RWPE2 (cell line): Measurements from ENCODE around the gene SAP30L.

Experiments used
- ATAC-seq: fragments of 200-7000 bp; cut with Tn5 transposase; 3 replicates; pipeline ENCODE4 v1.9.1; 2021; ENCODE audit warnings: low read depth
- DNase-seq: peaks from one replicate; pipeline ENCODE4 v3.0.0-alpha.2; 2020; ENCODE audit warnings: low spot score
- H3K27ac ChIP-seq: fragments of 450-650 bp; 2 replicates; pipeline ENCODE4 v1.5.1; 2017; ENCODE audit warnings: mild to moderate bottlenecking; ENCODE audit not compliant: poor library complexity, severe bottlenecking
- H3K27me3 ChIP-seq: fragments of 250-450 bp; sonication (Bioruptor Pico); 2 replicates; pipeline ENCODE4 v1.5.1; 2021; ENCODE audit warnings: mild to moderate bottlenecking, moderate library complexity; ENCODE audit not compliant: insufficient read depth, poor library complexity, severe bottlenecking
- H3K36me3 ChIP-seq: fragments of 250-450 bp; sonication (Bioruptor Pico); 2 replicates; pipeline ENCODE4 v1.5.1; 2020; ENCODE audit warnings: low read depth, mild to moderate bottlenecking, moderate library complexity
- H3K4me1 ChIP-seq: fragments of 250-450 bp; sonication (Bioruptor Pico); 2 replicates; pipeline ENCODE4 v1.5.1; 2021; ENCODE audit warnings: mild to moderate bottlenecking, moderate library complexity; ENCODE audit not compliant: insufficient read depth, poor library complexity, severe bottlenecking
- H3K4me3 ChIP-seq: fragments of 250-450 bp; sonication (Bioruptor Pico); 2 replicates; pipeline ENCODE4 v1.5.1; 2021; ENCODE audit warnings: mild to moderate bottlenecking, moderate library complexity; ENCODE audit not compliant: severe bottlenecking
- H3K9me3 ChIP-seq: fragments of 250-450 bp; sonication (Bioruptor Pico); 2 replicates; pipeline ENCODE4 v1.5.1; 2021; ENCODE audit warnings: mild to moderate bottlenecking, moderate library complexity; ENCODE audit not compliant: severe bottlenecking
- CTCF ChIP-seq: fragments of 450-650 bp; IDR thresholded peaks from one replicate; pipeline ENCODE4 v1.5.1; 2017; ENCODE audit warnings: mild to moderate bottlenecking, moderate library complexity; ENCODE audit not compliant: poor library complexity, severe bottlenecking

Gene SAP30L

GRCh38 chr5:154470137-154470536, 24.3 kb downstream of the SAP30L start:
- H3K4me1 ChIP-seq, result no peaks in the 10 kb centered on the region
- H3K27ac ChIP-seq, result no peak overlapping the region
- DNase-seq, result no peak
- ATAC-seq, result no peak
- no peaks in the 10 kb centered on the region for H3K36me3 ChIP-seq
- no peak for TF ChIP-seq CTCF
- no peak overlapping the region for H3K4me3 ChIP-seq
- H3K27me3 ChIP-seq, result peaks cover 53% of the 10 kb centered on the region
- no peaks in the 10 kb centered on the region for H3K9me3 ChIP-seq

- DNase-seq, result no peak
- Histone ChIP-seq H3K9me3 (no peaks in the 10 kb centered on the region), H3K27ac (no peak overlapping the region), H3K36me3 (no peaks in the 10 kb centered on the region), H3K4me1 (peaks cover 6% of the 10 kb centered on the region), H3K4me3 (no peak overlapping the region), H3K27me3 (peaks cover 63% of the 10 kb centered on the region)
- TF ChIP-seq CTCF, result no peak
- no peak for ATAC-seq
Measured at GRCh38 chr5:154470947-154471870, 25.4 kb downstream of the SAP30L start.

- no peaks in the 10 kb centered on the region for H3K36me3 ChIP-seq
- no peak for DNase-seq
- H3K27me3 ChIP-seq, result peaks cover 82% of the 10 kb centered on the region
- no peak overlapping the region for H3K27ac ChIP-seq
- no peaks in the 10 kb centered on the region for H3K9me3 ChIP-seq
- H3K4me3 ChIP-seq, result no peak overlapping the region
- TF ChIP-seq CTCF, result no peak
- peaks cover 6% of the 10 kb centered on the region for H3K4me1 ChIP-seq
- no peak for ATAC-seq
Measured at GRCh38 chr5:154472871-154473580, 27.2 kb downstream of the SAP30L start.

- Histone ChIP-seq H3K27me3 (peaks cover 89% of the 10 kb centered on the region), H3K4me1 (peaks cover 6% of the 10 kb centered on the region), H3K9me3 (no peaks in the 10 kb centered on the region), H3K36me3 (no peaks in the 10 kb centered on the region), H3K4me3 (no peak overlapping the region), H3K27ac (no peak overlapping the region)
- no peak for ATAC-seq
- no peak for DNase-seq
- no peak for TF ChIP-seq CTCF
Measured at GRCh38 chr5:154473581-154474283, 27.9 kb downstream of the SAP30L start.
